HEK293 (cell line): ENCODE data around the gene TPSG1.
"Not testable (repeated sequence)": the region's sequence is repeated elsewhere in the genome, so short reads cannot be mapped to it uniquely, and the experiment has no call there.

Experiments used
- CTCF ChIA-PET: fragments of 350-600 bp; formaldehyde crosslinking; extraction: SDS; loops from one replicate; lab custom pipeline; 2021; ENCODE audit warnings: antibody characterized with exemption; lab: Yijun Ruan, JAX
- POLR2A ChIA-PET: fragments of 300-600 bp; formaldehyde crosslinking; extraction: SDS; loops from one replicate; lab custom pipeline; 2020; ENCODE audit warnings: antibody characterized with exemption, inconsistent platforms; lab: Yijun Ruan, JAX
- H3K27ac ChIP-seq: fragments of 200-500 bp; sonication (Bioruptor generic); 2 replicates; pipeline ENCODE4 v1.5.1; 2014; ENCODE audit warnings: low read depth, low read length, control low read depth, inconsistent platforms; ENCODE audit errors: extremely low read depth
- H3K36me3 ChIP-seq, 2 experiments: fragments of 200-500 bp in 1 of 2; sonication (Bioruptor generic) in 1 of 2; 1 replicate in 1 of 2; 2 replicates in 1 of 2; pipeline ENCODE4 v1.5.1; 2014 to 2017; ENCODE audit warnings: inconsistent platforms in 2 of 2, low read length in 2 of 2; ENCODE audit not compliant: control insufficient read depth in 2 of 2, insufficient read depth in 1 of 2
- H3K4me1 ChIP-seq: fragments of 200-500 bp; sonication (Bioruptor generic); 2 replicates; pipeline ENCODE4 v1.5.1; 2014; ENCODE audit warnings: mild to moderate bottlenecking, low read length, inconsistent platforms; ENCODE audit not compliant: control insufficient read depth, insufficient read depth
- H3K4me3 ChIP-seq: 2 replicates; pipeline ENCODE4 v1.5.1; 2011; ENCODE audit warnings: low read depth, mild to moderate bottlenecking, control low read depth, low read length, moderate library complexity
- H3K9me3 ChIP-seq: fragments of 200-500 bp; sonication (Bioruptor generic); 2 replicates; pipeline ENCODE4 v1.5.1; 2014; ENCODE audit warnings: low read depth, low read length, inconsistent platforms; ENCODE audit not compliant: control insufficient read depth, insufficient read depth

Gene TPSG1

DNA sequence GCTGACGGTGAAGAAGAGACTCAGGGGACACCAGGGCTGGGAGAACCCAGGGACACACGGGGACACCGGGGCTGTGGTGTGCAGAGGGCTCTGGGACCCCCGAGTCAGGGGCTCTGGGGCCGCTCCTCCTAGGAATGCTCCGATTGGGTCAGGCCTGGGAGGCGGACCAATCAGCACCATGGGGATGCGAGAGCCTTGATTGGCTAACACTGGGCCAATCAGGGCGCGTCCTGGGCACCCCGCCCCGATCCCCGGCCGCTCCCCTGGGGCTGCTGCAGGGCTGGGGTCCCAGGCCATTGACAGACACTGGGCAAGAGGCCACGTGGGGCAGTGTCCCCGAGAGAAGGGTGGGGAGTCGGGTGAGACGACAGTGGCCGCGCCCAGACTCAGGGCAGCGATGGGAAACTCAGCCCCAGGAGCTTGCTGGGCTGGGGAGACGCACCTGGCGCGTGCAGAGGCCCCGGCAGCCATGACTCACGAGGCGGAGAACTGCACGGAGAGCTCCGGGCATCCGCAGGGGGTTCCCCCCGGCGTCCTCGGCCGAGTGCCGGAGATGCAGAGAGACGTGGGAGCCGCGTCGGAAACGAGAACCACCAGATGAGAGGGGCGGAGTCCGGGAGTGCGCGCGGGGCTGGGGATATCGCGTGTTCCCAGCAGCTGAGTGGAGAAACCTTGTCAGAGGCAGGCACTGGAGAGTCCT, 7.1 kb upstream of the TPSG1 start:
- POLR2A ChIA-PET, H3K4me3 ChIP-seq, CTCF ChIA-PET, H3K27ac ChIP-seq, H3K4me1 ChIP-seq, H3K9me3 ChIP-seq, H3K36me3 ChIP-seq: not testable (repeated sequence)

DNA sequence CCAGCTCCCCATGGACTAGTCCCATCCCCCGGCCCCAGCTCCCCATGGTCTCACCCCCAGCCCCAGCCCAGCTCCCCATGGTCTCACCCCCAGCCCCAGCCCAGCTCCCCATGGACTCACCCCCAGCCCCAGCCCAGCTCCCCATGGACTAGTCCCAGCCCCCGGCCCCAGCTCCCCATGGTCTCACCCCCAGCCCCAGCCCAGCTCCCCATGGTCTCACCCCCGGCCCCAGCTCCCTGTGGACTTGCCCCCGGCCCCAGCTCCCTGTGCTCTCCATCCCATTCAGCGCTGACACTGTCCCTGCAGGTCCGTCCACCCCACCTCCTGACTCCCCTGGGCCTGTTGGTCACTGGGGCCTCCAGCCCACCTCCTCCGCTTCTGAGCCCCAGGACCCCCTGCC, 6.2 kb upstream of the TPSG1 start:
- H3K9me3 ChIP-seq, POLR2A ChIA-PET, H3K27ac ChIP-seq, H3K4me3 ChIP-seq, CTCF ChIA-PET, H3K4me1 ChIP-seq, H3K36me3 ChIP-seq: not testable (repeated sequence)

DNA sequence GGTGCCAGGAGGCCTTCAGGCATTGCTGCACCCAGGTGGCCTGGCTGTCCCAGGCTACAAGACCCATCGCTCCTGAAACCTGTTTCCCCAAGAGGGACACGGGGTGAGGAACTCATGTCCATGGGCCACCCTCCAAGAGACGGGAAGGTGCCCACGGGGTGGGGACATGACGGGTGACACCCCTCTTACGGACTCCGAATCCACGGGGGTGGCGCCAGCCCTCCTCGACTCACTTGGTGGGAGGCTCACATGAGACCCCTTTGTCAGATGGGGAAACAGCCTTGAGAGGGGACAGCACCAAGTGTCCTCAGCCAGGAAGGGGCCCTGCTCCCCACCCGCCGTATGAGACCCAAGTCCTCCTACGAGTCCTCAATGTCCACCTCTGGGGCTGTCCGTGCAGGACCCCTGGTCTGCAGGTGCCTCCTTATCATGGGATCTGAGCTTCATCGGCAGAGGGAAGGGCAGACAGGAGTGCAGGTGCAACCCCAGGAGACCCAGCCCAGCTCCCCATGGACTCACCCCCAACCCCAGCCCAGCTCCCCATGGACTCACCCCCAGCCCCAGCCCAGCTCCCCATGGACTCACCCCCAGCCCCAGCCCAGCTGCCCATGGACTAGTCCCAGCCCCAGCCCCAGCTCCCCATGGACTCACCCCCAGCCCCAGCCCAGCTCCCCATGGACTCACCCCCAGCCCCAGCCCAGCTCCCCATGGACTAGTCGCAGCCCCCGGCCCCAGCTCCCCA, 5.6 kb upstream of the TPSG1 start:
- H3K4me1 ChIP-seq, H3K4me3 ChIP-seq, CTCF ChIA-PET, H3K9me3 ChIP-seq, H3K27ac ChIP-seq, POLR2A ChIA-PET, H3K36me3 ChIP-seq: not testable (repeated sequence)

DNA sequence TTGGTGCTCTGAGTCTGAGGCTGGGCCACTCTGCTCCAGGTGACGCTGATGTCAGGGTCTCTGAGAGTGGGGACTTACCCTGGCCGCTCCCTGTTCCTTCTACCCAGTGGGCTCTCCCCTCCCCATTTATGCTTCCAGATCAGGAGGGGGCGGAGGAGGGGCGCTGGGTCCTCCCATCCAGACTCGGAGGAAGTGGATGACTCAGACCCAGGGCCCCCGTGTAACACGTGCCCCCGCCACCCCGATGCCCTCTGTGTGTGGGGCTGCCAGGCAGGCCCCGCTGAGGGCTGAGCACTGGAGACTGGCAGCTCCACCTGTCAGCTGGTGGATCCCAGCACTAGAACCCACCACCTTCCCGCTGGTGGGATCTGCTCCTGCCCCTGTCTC, 5.0 kb upstream of the TPSG1 start, which contains the start of gene TPSB2:
TPSB2 (minus strand) TSS at position 101 of the 387 bp plus-strand sequence. CDS start 233 bp downstream, outside the sequence.
- H3K4me3 ChIP-seq, H3K27ac ChIP-seq, H3K4me1 ChIP-seq, POLR2A ChIA-PET, CTCF ChIA-PET, H3K9me3 ChIP-seq, H3K36me3 ChIP-seq: not testable (repeated sequence)

- H3K4me1 ChIP-seq, H3K27ac ChIP-seq, POLR2A ChIA-PET, H3K4me3 ChIP-seq, H3K36me3 ChIP-seq, CTCF ChIA-PET, H3K9me3 ChIP-seq: not testable (repeated sequence)
Observed at GRCh38 chr16:1229476-1229875, 4.4 kb upstream of the TPSG1 start.

- H3K9me3 ChIP-seq, H3K27ac ChIP-seq, H3K4me3 ChIP-seq, H3K4me1 ChIP-seq, CTCF ChIA-PET, POLR2A ChIA-PET, H3K36me3 ChIP-seq: not testable (repeated sequence)
Observed at GRCh38 chr16:1228227-1228626, 3.2 kb upstream of the TPSG1 start.

DNA sequence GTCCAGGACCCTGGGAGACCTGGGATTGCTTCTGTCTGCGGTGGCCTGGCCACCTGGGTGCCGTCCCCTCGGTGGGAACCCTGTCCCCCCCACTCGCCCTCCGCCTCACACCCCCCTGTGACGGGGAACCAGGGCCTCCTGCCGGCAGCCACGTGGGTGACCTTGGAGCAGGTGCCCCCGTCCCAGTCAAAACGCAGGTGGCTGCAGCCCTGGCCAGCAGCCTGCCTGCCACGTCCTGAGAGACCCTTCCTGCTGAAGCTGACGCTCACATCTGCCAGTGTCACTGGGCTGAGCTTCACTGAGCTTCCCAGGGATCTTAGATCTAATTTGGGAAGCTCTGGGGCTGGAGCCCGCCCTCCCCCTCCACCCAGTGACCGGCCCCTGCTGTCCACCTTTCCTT, 1.6 kb upstream of the TPSG1 start:
- H3K27ac ChIP-seq, H3K4me1 ChIP-seq, POLR2A ChIA-PET, H3K36me3 ChIP-seq, CTCF ChIA-PET, H3K4me3 ChIP-seq, H3K9me3 ChIP-seq: not testable (repeated sequence)

DNA sequence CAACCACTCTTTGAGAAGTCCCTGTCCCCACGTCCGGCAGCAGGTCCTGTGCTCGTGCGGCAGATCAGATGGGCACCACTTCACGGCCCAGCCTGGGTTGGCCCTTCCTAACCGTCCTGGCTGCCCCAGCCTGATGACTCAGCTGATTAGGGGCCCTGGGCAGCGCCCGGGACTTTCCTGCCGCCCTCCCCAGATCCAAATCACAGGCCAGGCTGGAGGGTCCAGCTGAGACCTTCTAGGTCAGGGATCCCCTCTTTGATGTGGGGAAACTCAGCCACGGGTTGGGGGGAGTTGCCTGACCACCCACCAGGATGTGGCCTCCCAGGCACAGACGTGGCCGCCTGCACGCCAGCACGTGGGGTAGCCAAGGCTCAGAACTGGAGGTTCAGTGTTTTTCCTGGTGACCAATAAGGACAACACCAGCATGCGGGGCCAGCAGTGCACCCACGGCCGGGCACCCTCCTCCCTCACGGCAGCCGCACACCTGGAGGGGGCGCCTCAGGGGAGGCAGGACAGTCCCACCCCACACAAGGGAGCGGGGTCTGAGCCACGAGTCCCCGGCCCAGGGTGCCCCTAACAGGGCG, 752 bp upstream of the TPSG1 start:
- H3K4me1 ChIP-seq, H3K27ac ChIP-seq, H3K9me3 ChIP-seq, H3K36me3 ChIP-seq, POLR2A ChIA-PET, H3K4me3 ChIP-seq: not testable (repeated sequence)
- CTCF ChIA-PET: interaction anchor here (0.5 to 0.6 kb wide), 2 partner anchors 170 to 547 kb away, joined by 3 read pairs; partner anchors contain the start of genes EME2 and MRPS34
